Loucy (cell line): ENCODE data around the gene PDZD7.
A peak's percentile ranks its signal among the peaks of the same experiment; 100 is the strongest.

ENCODE experiments used
- H2AFZ ChIP-seq: fragments of 200-600 bp; sonication (generic); 2 replicates; pipeline ENCODE4 v1.6.0; 2016; ENCODE audit warnings: antibody characterized with exemption, mild to moderate bottlenecking, low read length, moderate library complexity
- H3F3A ChIP-seq: fragments of 200-600 bp; 2 replicates; pipeline ENCODE4 v1.6.0; 2016; ENCODE audit warnings: antibody characterized with exemption, low read depth, mild to moderate bottlenecking
- H3K27me3 ChIP-seq: fragments of 200-600 bp; sonication (generic); 2 replicates; pipeline ENCODE4 v1.6.1; 2014; ENCODE audit warnings: low read length, mild to moderate bottlenecking; ENCODE audit not compliant: insufficient read depth, poor library complexity, severe bottlenecking
- H3K36me3 ChIP-seq: fragments of 200-600 bp; sonication (generic); 2 replicates; pipeline ENCODE4 v1.6.1; 2016; ENCODE audit warnings: low read length; ENCODE audit not compliant: insufficient read depth
- H3K4me1 ChIP-seq: fragments of 200-600 bp; sonication (generic); 2 replicates; pipeline ENCODE4 v1.5.1; 2014; ENCODE audit warnings: low read length, mild to moderate bottlenecking; ENCODE audit not compliant: insufficient read depth, poor library complexity, severe bottlenecking
- H3K4me2 ChIP-seq: fragments of 200-600 bp; sonication (generic); 2 replicates; pipeline ENCODE4 v1.6.0; 2014; ENCODE audit warnings: antibody characterized with exemption, low read length, low read depth, mild to moderate bottlenecking; ENCODE audit not compliant: poor library complexity, severe bottlenecking
- H3K4me3 ChIP-seq: fragments of 200-600 bp; sonication (generic); 2 replicates; pipeline ENCODE4 v1.5.1; 2014; ENCODE audit warnings: low read length, mild to moderate bottlenecking, mixed read lengths; ENCODE audit not compliant: poor library complexity, severe bottlenecking
- H3K79me2 ChIP-seq: fragments of 200-600 bp; sonication (generic); 2 replicates; pipeline ENCODE4 v1.6.1; 2014; ENCODE audit warnings: low read length; ENCODE audit not compliant: insufficient read depth
- H3K9ac ChIP-seq: fragments of 200-600 bp; sonication (generic); 2 replicates; pipeline ENCODE4 v1.6.0; 2014; ENCODE audit warnings: mild to moderate bottlenecking, low read depth, low read length, moderate library complexity; ENCODE audit not compliant: poor library complexity, severe bottlenecking
- H3K9me2 ChIP-seq: fragments of 200-600 bp; sonication (generic); replicated peaks from 2 replicates; pipeline ENCODE4 v1.6.1; 2016; ENCODE audit warnings: low read depth, low read length, mixed read lengths
- H3K9me3 ChIP-seq: fragments of 200-600 bp; sonication (generic); 2 replicates; pipeline ENCODE4 v1.6.1; 2014; ENCODE audit warnings: mild to moderate bottlenecking, antibody characterized with exemption, low read length, low read depth; ENCODE audit not compliant: insufficient read depth
- H4K20me1 ChIP-seq: fragments of 200-600 bp; sonication (generic); 2 replicates; pipeline ENCODE4 v1.6.0; 2014; ENCODE audit warnings: antibody characterized with exemption, low read length, mild to moderate bottlenecking; ENCODE audit not compliant: insufficient read depth, poor library complexity, severe bottlenecking
- CTCF ChIP-seq: fragments of 200-600 bp; sonication (generic); conservative IDR thresholded peaks from 2 replicates; pipeline ENCODE4 v1.5.1; 2014; ENCODE audit warnings: mild to moderate bottlenecking, antibody characterized with exemption, low read length
- EZH2phosphoT487 ChIP-seq: fragments of 200-600 bp; IDR thresholded peaks from 2 replicates; pipeline ENCODE4 v1.6.1; 2018; ENCODE audit warnings: antibody characterized with exemption, mild to moderate bottlenecking, moderate library complexity, borderline replicate concordance

Gene PDZD7

GRCh38 chr10:101001659-101002035 lies 29.3 kb downstream of the PDZD7 start:
- no peaks in the 10 kb centered on the region for H3F3A ChIP-seq
- peaks cover 29% of the 10 kb centered on the region for H3K4me1 ChIP-seq
- H3K36me3 ChIP-seq = peaks cover 8% of the 10 kb centered on the region; the same call in 1 of the 2 replicates
- peak overlapping the region; percentile 91 for H3K4me3 ChIP-seq
- H3K79me2 ChIP-seq = peaks cover 43% of the 10 kb centered on the region
- H3K27me3 ChIP-seq = no peaks in the 10 kb centered on the region
- peak overlapping the region; percentile 92 for H3K9ac ChIP-seq
- H3K9me3 ChIP-seq = no peaks in the 10 kb centered on the region
- TF ChIP-seq CTCF (no peak), EZH2phosphoT487 (no peak)
- H3K9me2 ChIP-seq = no peaks in the 10 kb centered on the region
- peaks cover 4% of the 10 kb centered on the region for H4K20me1 ChIP-seq
- H3K4me2 ChIP-seq = peak overlapping the region; percentile 82
- H2AFZ ChIP-seq = no peak overlapping the region

- peaks cover 4% of the 10 kb centered on the region for H4K20me1 ChIP-seq
Measured at GRCh38 chr10:101000915-101001658, 29.8 kb downstream of the PDZD7 start.

GRCh38 chr10:101000127-101000914 lies 30.6 kb downstream of the PDZD7 start:
- Histone ChIP-seq H2AFZ (peak overlapping the region; percentile 32; the same call in 1 of the 2 replicates), H3K79me2 (peaks cover 43% of the 10 kb centered on the region), H4K20me1 (peaks cover 4% of the 10 kb centered on the region)

More at GRCh38 chr10:101000915-101001658, 29.8 kb downstream of the PDZD7 start:
- peak overlapping the region; percentile 92 for H3K9ac ChIP-seq
- peaks cover 34% of the 10 kb centered on the region for H3K4me1 ChIP-seq
- no peaks in the 10 kb centered on the region for H3K9me3 ChIP-seq
- no peaks in the 10 kb centered on the region for H3K27me3 ChIP-seq
- peak overlapping the region; percentile 82 for H3K4me2 ChIP-seq
- no peaks in the 10 kb centered on the region for H3F3A ChIP-seq
- H3K4me3 ChIP-seq = peak overlapping the region; percentile 91
- H2AFZ ChIP-seq = no peak overlapping the region
- no peaks in the 10 kb centered on the region for H3K9me2 ChIP-seq
- TF ChIP-seq CTCF (no peak), EZH2phosphoT487 (no peak)
- peaks cover 43% of the 10 kb centered on the region for H3K79me2 ChIP-seq
- H3K36me3 ChIP-seq = peaks cover 5% of the 10 kb centered on the region; the same call in 1 of the 2 replicates

More at GRCh38 chr10:101000127-101000914, 30.6 kb downstream of the PDZD7 start:
- TF ChIP-seq EZH2phosphoT487 (no peak), CTCF (no peak)
- no peaks in the 10 kb centered on the region for H3K27me3 ChIP-seq
- no peaks in the 10 kb centered on the region for H3K9me2 ChIP-seq
- no peaks in the 10 kb centered on the region; the same call in 1 of the 2 replicates for H3K36me3 ChIP-seq
- H3K4me2 ChIP-seq = peak overlapping the region; percentile 82
- H3K4me3 ChIP-seq = peak overlapping the region; percentile 91
- H3K9ac ChIP-seq = peak overlapping the region; percentile 92
- no peaks in the 10 kb centered on the region for H3K9me3 ChIP-seq
- H3K4me1 ChIP-seq = peaks cover 37% of the 10 kb centered on the region
- no peaks in the 10 kb centered on the region for H3F3A ChIP-seq
